Inflammatory macrophage treated with lipopolysaccharide for 4 hours (primary cell): ENCODE measurements around the gene STXBP3.
"Not testable (repeated sequence)": the region's sequence is repeated elsewhere in the genome, so short reads cannot be mapped to it uniquely, and the experiment has no call there.

Source experiments
- DNase-seq: peaks from one replicate; pipeline ENCODE4 v3.0.0-alpha.2; 2020

Gene STXBP3

DNA sequence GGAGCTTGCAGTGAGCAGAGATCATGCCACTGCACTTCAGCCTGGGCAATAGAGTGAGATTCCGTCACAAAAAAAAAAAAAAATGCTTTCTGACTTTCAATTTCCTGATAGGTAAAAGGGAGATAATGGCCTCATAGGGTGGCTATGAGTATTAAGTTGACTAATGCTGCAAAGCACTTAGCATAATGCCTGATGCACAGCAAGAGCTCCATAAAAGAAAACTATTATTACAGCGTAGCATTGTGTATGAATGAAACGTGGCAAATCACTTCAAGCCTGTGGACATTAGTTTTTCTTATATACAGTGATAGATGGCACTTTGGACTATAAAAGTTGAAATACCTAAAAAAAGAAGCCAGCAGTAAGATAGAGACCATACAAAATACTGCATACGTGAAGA lies 17.0 kb upstream of the STXBP3 start:
- DNase-seq: no peak

DNA sequence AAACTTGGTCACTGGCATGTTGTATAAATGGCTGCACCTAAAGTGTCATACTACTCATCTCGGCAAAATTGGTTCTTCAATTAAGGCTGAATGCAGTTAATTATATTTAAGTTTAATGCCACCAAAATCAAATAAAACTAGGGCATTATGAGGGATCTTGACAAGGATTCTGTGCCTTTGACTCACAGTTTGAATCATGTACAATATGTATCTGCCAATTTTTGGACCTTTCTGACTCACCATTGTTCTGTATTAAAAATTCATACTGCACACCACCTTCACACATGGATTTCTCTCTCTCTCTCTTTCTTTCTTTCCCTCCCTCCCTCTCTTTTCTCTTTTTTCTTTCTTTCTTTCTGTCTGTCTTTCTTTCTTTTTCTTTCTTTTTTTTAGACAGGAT lies 14.1 kb upstream of the STXBP3 start:
- DNase-seq: no peak

DNA sequence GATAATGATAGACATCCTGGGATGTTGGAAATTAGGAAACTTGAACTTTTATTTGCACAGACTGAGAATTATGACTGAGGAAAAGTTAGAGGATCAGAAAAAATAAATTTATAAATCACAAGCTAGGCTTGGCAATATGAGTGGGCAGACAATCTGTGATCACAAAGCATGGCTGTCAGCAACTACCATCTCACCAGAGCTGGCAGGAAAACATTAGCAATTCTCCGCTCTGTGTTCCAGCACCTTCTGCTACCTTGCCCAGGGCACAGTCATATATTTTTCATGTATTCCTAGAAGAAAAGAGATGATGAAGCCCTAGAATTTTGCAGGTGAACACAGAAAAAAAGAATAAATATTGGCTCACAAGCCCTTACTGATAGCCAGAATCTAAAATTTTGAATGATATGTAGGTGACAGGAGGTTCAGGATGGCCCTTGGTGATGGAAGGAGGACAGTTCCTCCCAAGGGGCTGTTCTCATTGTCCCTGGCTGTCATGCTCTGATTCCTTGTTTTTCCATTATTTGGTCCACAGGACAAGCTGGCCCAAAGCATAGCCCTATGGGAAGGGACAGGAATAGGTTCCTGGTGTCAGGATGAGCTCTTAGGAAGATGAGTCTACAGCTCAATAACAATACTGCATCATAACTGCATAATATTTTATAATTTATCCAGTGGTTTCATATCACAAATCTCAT lies 12.2 kb upstream of the STXBP3 start:
- DNase-seq: no peak

DNA sequence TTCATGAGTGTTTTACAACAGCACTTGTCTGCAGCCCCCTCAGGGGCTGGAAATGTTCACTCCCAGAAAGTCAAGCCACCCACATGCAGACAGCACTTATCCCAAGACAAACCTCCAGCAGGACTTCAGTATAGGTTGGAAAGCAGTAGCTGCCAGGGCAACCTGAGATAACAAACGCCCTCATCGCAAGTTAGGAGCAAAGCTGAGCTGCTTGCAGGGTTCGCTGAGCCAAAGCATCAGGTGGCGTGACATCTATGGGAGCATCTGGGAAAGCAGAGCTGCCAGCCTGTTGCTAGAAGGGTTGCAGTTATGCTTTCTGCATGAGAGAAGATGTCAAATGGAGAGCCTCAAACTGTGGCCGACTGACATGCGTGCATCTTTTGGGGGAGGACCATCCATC lies 4.2 kb upstream of the STXBP3 start:
- no peak for DNase-seq

DNA sequence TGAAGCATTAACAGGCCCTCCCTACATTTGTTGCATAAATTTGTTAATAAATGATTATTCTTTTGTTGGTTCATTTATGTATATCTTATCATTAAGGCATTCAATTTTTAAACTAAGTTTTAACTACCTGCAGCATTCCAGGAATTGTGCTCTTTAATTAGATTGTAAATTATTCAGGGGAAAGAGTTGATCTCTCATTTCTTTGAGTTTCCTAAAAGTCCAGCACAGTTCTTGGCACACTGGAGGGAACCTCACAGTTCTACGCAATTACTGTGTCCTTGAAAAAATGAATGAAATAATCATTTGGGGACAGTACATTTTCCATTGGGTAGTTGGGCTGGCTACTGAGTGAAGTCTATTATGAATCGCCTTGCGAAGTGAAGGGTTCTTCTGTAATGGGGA lies 493 bp upstream of the STXBP3 start:
- DNase-seq: no peak

DNA sequence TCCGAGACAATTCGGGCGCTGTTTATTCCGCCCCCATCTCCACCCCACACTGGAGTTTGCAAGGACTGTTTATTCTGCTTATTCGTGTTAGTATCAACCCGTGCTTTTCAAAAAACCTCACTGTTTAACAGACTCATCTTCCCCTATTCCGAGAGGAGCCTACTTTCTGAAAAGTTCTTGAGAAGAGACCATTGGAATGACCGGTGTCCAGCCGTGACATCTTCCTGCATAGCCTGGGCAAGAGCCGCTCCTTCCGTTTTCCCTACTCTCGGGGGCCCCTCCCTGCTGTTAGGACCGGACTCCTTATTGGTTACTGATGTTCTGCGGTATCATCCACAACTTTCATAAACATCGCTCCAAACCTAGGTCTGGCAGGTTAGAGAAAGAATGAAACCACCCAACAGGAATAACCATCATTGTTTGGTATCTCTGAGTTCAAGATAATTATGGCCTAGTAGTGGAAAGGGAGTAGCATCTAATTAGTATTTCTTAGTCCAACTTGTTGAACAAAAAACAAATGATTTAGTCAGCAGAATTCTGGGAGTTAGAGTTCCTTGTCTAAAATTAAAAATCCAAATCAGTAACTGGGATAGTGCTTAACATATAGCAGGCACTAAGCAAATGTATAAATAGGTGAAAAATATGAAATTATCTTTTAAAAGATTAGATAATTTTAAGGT lies 837 bp downstream of the STXBP3 start:
- DNase-seq: peak; percentile 91

DNA sequence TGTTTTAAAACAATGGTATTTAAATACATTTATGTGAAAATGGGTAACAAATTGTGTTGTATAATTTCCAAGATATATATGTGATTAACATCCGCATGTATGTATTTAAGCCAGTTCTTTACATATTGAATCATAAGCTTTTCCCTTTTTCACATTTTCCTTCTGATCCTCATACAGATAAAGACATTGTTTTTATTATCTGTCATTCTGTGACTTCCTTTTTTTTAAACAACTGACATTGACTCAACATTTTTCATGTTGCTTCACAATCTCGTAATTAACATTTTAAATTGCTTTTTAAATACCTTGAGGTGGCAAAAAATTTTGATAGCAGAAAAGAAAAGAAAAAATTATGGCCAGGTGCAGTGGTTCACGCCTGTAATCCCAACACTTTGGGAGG lies 1.4 kb downstream of the STXBP3 start:
- peak; percentile 63 for DNase-seq

DNA sequence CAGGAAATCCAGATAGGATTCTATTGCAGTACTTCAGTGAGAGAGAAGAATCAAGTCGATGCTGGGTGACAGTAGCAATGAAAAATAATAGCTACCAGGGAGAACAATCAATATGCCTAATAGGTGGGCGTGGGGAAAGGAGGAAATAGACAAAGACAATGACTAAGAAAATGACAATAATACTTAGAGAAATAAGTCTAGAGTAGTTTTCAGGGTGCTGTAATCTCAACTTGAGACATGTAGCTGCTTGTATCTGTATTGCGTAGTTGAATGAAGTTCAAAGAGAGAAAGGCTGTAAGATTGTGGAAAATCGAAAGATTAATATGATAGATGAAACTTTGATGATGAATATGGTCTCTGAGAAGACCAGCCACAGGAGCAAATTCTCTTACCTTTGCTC lies 2.6 kb downstream of the STXBP3 start:
- DNase-seq: peak; percentile 48

DNA sequence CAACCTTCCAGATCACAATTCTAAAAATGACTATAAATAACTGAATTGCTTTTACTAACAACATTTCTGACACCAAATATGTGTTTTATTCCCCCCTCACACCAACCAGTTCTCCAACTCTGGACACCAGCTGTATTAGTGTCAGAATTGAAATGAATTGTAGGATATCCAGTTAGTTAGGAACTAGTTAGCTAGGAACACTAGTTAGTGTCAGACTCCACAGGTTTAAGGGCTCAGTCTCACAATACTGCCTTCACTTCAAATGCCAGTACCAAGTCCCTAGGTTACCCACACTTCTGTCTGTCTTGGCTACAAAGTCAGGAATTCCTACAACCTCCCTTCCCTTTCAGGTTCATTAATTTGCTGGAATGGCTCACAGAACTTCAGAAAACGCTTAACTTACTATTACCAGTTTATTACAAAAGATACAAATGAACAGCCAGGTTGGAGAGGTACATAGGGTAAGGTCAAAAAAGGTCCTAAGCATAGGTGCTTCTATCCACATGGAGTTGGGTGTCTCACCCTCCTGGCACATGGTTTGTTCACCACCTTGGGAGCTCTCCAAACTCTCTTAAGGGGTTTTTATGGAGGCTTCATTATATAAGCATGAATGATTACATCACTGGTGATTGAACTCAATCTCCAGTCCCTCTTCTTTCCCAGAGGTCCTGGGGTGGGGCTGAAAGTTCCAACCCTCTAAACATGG lies 4.2 kb downstream of the STXBP3 start:
- no peak for DNase-seq

DNA sequence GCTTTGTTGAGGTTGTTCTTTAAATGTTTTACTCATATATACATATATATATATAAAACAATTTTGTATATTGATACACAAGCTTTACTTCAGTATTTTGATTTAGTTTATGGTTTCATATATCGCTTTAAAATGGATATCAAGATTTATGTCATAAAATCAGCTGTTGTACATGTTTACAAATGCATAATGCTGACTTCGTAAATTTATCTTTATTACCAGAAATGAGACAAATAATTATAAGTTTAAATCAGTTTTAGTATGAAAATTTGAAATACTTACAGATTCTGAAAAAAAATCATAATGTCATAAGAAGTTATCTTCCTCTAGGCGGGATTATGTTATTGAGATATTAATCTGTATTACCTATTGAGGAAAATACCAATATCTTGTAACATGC lies 6.9 kb downstream of the STXBP3 start:
- no peak for DNase-seq

DNA sequence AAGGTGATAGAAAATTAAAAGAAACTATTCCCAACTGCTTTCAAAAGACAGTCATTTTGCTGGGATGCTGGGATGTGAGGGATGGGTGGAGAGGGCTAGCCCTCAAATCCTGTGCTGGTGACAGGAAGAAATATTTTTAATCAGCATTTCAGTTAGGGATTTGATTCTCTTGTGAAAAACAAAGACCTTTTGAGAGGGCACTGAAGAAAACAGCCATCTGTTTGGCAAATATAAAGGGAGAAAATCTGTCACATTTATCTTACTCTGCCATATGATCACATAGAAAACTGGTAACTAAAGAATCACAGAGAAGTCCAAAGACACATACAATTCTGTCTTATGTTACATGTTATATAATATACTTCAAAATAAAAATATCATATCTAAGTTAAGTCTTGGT lies 12.3 kb downstream of the STXBP3 start:
- no peak for DNase-seq

DNA sequence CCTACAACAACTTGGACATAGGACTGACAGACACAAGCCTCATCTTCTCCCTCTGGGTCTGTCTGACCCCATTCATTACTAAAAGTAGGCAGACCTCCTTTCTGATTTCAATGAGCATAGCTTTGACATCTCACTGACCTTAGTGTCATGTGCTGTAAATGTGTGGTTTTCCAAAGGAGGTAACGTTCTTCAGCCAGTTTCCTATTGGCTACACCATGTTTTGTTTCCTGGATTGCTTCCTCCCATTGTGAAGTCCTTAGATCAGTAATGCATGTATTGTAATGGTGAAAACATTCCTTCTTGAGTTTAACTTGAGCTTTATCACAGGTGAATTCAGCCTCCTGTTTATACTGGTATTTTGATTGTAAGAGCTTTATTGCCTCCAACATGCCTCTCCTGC lies 20.6 kb downstream of the STXBP3 start:
- no peak for DNase-seq

DNA sequence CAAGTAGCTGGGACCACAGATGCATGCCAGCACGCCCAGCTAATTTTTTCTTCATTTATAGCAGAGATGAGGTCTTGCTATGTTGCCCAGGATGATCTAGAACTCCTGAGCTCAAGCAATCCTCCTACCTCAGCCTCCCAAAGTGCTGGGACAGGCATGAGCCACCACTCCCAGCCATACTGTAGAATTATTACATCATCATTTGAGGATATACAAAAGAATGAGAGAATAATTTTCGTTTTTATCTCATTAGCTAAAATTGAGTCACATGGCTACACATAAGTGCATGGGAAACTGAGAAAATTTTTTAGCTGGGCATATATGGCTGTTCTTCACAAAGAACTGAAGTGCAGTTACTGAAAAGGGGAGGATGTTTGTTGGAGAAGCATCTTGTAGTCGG lies 21.2 kb downstream of the STXBP3 start:
- no peak for DNase-seq

DNA sequence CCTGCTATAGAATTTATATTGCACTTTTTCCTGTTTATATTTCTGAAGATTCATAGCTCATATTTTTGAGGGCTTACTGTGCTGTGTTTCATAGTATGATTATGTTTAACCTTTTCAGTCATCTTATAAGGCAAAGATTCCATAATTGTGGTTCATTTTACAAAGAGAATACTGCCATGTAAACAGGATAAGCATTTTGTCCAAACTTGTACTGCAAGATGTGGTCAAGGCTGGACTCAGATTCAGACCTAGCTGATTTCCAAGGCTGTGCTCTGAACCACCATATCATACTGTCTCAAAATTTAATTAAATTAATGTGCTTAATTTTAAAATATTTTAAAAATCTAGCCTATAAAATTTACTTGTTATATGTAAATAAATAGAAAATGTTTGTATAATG lies 31.4 kb downstream of the STXBP3 start:
- DNase-seq: no peak

DNA sequence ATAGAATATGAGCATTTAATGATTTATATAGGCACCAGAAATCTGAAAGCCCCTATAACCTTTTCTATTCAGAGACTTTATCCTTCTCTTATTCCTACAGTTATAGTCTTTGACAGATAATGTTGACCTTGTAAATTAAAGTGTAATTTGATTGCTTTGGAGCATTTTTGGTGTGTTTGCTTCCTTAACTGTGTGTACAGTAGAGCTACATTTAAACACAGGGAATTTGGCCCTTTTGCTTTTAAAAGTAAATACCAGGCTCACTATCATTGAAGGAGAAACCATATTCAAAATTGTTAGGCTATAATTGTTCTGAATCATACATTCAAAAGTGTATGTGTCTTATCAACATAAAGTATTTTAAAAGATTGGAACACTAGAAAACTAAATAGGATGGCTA lies 33.0 kb downstream of the STXBP3 start:
- no peak for DNase-seq

DNA sequence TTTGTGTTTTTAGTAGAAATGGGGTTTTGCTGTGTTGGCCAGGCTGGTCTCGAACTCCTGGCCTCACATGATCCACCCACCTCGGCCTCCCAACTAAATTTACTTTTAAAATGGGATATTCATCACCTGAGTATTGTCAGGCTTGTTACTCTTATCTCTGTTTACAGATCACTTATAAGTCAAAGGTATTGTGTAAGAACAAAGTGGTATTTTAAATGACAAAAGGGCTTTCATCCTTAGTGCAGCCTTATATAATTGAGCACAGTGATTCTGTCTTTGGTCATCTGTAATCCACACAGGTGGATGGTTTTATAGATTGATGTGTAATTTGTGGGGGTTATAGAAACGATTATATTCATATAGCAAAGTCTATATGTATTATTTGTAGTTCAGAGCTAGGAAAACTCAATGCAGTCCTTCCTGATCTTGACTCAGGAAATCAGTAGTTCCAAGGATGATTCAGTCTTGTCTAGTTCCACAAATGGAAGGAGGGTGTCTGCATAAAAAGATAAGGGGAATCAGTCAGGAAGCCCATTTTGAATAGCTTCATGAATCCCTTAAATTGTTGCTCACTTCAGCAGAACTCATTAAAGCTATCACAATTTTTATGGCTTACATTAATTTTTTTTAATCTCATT lies 34.6 kb downstream of the STXBP3 start:
- DNase-seq: no peak

DNA sequence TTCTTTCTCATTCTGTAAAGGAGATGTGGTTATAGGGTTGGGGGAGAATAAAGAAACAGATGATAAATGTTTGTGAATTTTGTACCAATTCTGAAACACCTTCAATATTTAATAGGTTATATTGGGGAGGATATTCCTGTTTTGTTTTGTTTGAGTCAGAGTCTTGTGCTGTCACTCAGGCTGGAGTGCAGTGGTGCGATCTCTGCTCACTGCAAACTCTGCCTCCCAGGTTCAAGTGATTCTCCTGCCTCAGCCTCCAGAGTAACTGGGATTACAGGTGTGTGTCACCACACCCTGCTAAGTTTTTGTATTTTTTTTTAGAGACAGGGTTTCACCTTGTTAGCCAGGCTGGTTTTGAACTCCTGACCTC lies 35.1 kb downstream of the STXBP3 start:
- not testable (repeated sequence) for DNase-seq

DNA sequence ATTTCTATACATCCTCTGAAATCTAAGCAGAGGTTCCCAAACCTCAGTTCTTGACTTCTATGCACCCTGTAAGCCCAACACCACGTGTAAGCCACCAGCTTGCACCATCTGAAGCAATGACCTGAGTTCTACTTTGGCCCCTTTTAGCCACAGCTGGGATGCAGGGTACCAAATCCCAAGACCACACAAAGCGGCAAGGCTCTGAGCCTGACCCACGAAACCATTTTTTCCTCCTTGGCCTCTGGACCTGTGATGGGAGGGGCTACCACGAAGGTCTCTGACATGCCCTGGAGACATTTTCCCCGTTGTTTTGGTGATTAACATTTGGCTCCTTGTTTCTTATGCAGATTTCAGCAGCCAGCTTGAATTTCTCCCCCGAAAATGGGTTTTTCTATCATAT lies 38.8 kb downstream of the STXBP3 start:
- no peak for DNase-seq

DNA sequence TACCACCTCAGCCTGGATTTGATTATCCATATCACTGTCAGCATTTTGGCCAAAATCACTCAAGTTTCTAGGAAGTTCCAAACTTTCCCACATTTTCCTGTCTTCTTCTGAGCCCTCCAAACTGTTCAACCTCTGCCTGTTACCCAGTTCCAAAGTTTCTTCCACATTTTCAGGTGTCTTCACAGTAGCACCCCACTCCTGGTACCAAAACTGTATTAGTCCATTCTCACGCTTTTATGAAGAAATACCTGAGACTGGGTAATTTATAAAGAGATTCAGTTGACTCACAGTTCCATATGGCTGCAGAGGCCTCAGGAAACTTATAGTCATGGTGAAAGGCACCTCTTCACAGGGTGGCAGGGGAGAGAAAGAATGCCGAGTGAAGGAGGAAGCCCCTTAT lies 39.4 kb downstream of the STXBP3 start:
- DNase-seq: no peak

DNA sequence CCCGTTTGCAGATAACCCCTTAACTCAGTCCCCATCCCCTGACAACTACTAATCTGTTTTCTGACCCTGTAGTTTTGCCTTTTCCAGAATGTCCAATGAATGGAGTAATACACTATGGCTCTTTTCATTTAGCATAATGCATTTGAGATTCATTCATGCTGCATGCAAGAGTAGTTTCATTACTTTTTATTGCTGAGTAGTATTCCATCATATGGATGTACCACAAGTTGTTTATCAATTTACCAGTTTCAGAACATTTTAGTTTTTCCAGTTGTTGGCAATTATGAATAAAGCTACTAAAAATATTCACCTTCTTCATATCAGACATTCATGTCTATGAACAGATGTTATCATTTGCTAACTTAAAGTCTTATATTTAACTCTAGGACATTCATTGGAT lies 45.3 kb downstream of the STXBP3 start:
- no peak for DNase-seq

DNA sequence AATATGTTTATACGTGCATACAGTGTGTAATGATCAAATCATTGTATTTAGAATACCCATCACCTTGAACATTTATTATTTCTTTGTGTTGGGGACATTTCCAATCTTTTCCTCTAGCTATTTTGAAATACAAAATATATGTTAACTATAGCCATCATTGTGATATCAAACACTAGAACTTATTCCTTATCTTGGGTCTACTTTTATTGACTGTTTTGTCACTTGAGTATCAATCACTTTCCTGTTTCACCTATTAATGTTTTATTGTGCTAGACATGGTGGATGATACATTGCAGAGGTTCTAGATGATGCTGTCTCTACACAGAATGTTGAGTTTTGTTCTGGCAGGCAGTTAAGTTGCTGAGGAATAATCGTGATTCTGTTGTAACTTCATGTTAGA lies 45.9 kb downstream of the STXBP3 start:
- no peak for DNase-seq

DNA sequence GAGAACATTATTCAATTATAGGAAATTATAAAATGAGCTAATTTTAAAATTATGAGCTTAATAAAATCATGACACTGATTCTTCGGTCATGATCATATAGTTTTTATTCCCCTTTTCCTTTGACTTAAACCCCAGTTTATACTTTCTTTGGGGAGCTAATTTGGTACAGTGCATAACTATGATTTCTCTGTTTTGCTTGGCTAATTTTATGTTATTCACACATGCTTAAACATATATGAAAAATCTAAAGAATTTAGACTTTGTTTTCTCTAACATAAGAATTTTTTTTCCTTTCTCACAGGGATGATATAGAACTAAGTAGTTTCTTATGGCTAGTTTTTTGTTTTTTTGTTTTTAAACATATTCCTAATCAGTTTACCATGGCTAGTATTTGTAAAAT lies 52.5 kb downstream of the STXBP3 start:
- DNase-seq: no peak

DNA sequence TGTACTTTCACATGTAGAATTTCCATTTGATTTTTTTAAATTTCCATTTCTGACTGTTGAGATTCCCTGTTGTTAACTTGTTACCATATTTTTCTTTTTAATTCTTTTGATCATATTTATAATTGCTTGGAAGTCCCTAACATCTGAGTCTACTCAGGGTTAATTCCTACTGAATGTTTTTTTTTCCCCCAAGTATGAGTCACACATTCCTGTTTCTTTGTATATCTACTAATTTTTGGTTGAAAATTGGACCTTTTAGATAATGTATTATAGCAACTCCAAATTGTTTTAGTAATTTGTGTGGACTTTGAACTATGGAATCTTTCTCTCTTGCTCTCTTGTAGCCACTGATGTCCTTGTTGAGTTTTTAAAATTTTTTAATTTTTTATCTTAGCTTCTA lies 54.6 kb downstream of the STXBP3 start:
- no peak for DNase-seq

DNA sequence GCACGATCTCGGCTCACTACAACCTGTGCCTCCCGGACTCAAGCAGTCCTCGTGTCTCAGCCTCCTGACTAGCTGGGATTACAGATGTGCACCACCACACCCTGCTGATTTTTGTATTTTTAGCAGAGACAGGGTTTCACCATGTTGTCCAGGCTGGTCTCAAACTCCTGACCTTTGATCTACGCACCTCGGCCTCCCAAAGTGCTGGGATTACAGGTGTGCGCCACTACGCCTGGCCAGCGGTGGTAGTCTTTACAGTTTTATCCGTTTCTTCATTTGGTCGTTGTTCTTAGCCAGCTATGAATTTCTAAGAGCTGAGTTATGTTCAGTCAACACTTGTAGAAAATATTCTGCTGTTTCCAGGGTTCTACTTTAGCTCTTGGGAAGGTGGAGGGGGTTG lies 57.1 kb downstream of the STXBP3 start:
- DNase-seq: no peak
